Keratinocyte (primary cell): ENCODE data around the gene BLMH. TPM values are rescaled to one million over a fixed set of nuclear protein-coding genes. Genes with fewer than 3 reads are reported as not detected.

Experiments
- DNase-seq: peaks from one replicate; pipeline ENCODE4 v3.0.0-alpha.2; 2011; ENCODE audit warnings: low read depth, missing footprints, low spot score
- FAIRE-seq: peaks from 2 replicates; lab custom pipeline; 2011; peaks lifted over from hg19 to GRCh38; lab: Jason Lieb, UNC
- H2AFZ ChIP-seq: 2 replicates; pipeline ENCODE4 v1.6.0; 2012; ENCODE audit warnings: low read length, control low read depth, inconsistent platforms; ENCODE audit not compliant: control insufficient read depth
- H3K27ac ChIP-seq: 2 replicates; pipeline ENCODE4 v1.5.1; 2011; ENCODE audit warnings: low read length; ENCODE audit not compliant: control insufficient read depth, insufficient read depth
- H3K27me3 ChIP-seq: 3 replicates; pipeline ENCODE4 v1.6.0; 2011; ENCODE audit warnings: low read length; ENCODE audit not compliant: control insufficient read depth, insufficient read depth; ENCODE audit errors: extremely low read depth
- H3K36me3 ChIP-seq, 2 experiments: 2 replicates in 1 of 2; 3 replicates in 1 of 2; pipeline ENCODE4 v1.5.1; 2011; ENCODE audit warnings: low read length in 2 of 2, mild to moderate bottlenecking in 1 of 2; ENCODE audit not compliant: control insufficient read depth in 2 of 2, insufficient read depth in 2 of 2; ENCODE audit errors: extremely low read depth in 1 of 2
- H3K4me1 ChIP-seq: 3 replicates; pipeline ENCODE4 v1.5.1; 2011; ENCODE audit warnings: low read length; ENCODE audit not compliant: control insufficient read depth, insufficient read depth; ENCODE audit errors: extremely low read depth
- H3K4me2 ChIP-seq: 3 replicates; pipeline ENCODE4 v1.6.0; 2011; ENCODE audit warnings: low read depth, low read length; ENCODE audit not compliant: control insufficient read depth, insufficient read depth; ENCODE audit errors: extremely low read depth
- H3K4me3 ChIP-seq, 3 experiments: fragments of 200-600 bp in 1 of 3; sonication (generic) in 1 of 3; 2 replicates in 2 of 3; 3 replicates in 1 of 3; pipeline ENCODE4 v1.5.1; 2011 to 2016; ENCODE audit warnings: low read length in 3 of 3, mild to moderate bottlenecking in 3 of 3, control low read depth in 2 of 3, inconsistent platforms in 1 of 3, low read depth in 1 of 3, mixed read lengths in 1 of 3, mixed run types in 1 of 3, moderate library complexity in 1 of 3; ENCODE audit not compliant: control insufficient read depth in 2 of 3, insufficient read depth in 2 of 3; ENCODE audit errors: extremely low read depth in 1 of 3
- H3K79me2 ChIP-seq: 2 replicates; pipeline ENCODE4 v1.6.0; 2012; ENCODE audit warnings: low read length; ENCODE audit not compliant: control insufficient read depth, insufficient read depth
- H3K9ac ChIP-seq: 3 replicates; pipeline ENCODE4 v1.6.0; 2011; ENCODE audit warnings: low read length; ENCODE audit not compliant: control insufficient read depth, insufficient read depth; ENCODE audit errors: extremely low read depth
- H3K9me1 ChIP-seq: 3 replicates; pipeline ENCODE4 v1.6.0; 2011; ENCODE audit warnings: low read length; ENCODE audit not compliant: control insufficient read depth, insufficient read depth; ENCODE audit errors: extremely low read depth
- H3K9me3 ChIP-seq: 2 replicates; pipeline ENCODE4 v1.5.1; 2012; ENCODE audit warnings: low read depth, low read length; ENCODE audit not compliant: control insufficient read depth
- H4K20me1 ChIP-seq: 3 replicates; pipeline ENCODE4 v1.6.0; 2011; ENCODE audit warnings: low read length; ENCODE audit not compliant: control insufficient read depth, insufficient read depth; ENCODE audit errors: extremely low read depth
- EZH2 ChIP-seq: IDR thresholded peaks from one replicate; pipeline ENCODE4 v1.6.1; 2012; ENCODE audit warnings: inconsistent platforms, mild to moderate bottlenecking, low read length, moderate library complexity
- dilution Hi-C: fragments of 300-500 bp; cut with MboI; formaldehyde crosslinking; loops from one replicate; pipeline ENCODE4 v1.7.0; 2020; ENCODE audit warnings: low sequenced_read_pairs; ENCODE audit not compliant: extremely low pct_ligation_motif_present
- polyA plus RNA-seq, 5 experiments: library from polyadenylated mRNA; depleted of rRNA in 3 of 5; stranded (reverse) in 3 of 5; stranded (forward) in 1 of 5; unstranded in 1 of 5; fragments of >200 nt; gene quantifications; 1 replicate in 1 of 5; 2 replicates in 3 of 5; 3 replicates in 1 of 5; pipeline versions ENCODE4 v1.2.1 to v1.2.3, GENCODE V29; 2011 to 2012; ENCODE audit warnings: missing spikeins in 2 of 5, low read depth in 1 of 5, low replicate concordance in 1 of 5
- TF ChIP-seq, protein P1 (sequence below), 3 experiments: IDR thresholded peaks in 1 of 3; conservative IDR thresholded peaks in 1 of 3; optimal IDR thresholded peaks in 1 of 3; 2 replicates in 2 of 3; 3 replicates in 1 of 3; pipeline versions ENCODE3 to v1.5.1; 2011; ENCODE audit warnings: low read length in 3 of 3, mild to moderate bottlenecking in 3 of 3, moderate library complexity in 2 of 3, control low read depth in 1 of 3, inconsistent platforms in 1 of 3; ENCODE audit not compliant: insufficient read depth in 2 of 3; ENCODE audit errors: extremely low read depth in 1 of 3

The BLMH gene
- polyA plus RNA-seq, 1 donor (not counting 4 experiments of a cell fraction or from before 2014, with no cell fraction given): 4.2 TPM

DNA sequence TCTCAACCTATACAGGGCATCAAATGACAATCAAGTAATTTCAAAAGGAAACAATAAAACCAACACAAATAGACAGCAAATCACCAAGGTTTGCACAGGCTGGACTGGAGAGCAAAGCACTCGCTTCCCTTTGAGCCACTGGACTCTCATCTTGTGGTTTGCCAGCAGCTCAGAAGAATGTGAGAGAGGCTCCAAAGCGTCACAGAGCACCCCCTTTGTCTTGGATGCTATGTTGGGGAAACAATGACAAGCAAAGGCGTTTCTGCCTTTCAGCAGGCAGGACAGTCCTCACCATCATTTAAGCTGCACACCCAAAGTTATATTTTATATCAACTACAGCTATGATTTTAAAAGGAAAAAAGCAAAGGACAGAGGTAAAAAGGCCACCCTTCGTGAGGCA, 69.5 kb downstream of the BLMH start:
- Histone ChIP-seq H3K4me1 (peaks cover 24% of the 10 kb centered on the region), H3K4me2 (no peak overlapping the region), H3K9ac (no peak overlapping the region), H3K27ac (no peak overlapping the region), H4K20me1 (no peaks in the 10 kb centered on the region), H3K27me3 (peaks cover 40% of the 10 kb centered on the region), H3K79me2 (no peaks in the 10 kb centered on the region), H3K4me3 (no peak overlapping the region), H2AFZ (no peak overlapping the region), H3K36me3 (no peaks in the 10 kb centered on the region), H3K9me3 (no peaks in the 10 kb centered on the region), H3K9me1 (no peaks in the 10 kb centered on the region)
- FAIRE-seq (no peak), DNase-seq (no peak)
- TF ChIP-seq, protein P1, sequence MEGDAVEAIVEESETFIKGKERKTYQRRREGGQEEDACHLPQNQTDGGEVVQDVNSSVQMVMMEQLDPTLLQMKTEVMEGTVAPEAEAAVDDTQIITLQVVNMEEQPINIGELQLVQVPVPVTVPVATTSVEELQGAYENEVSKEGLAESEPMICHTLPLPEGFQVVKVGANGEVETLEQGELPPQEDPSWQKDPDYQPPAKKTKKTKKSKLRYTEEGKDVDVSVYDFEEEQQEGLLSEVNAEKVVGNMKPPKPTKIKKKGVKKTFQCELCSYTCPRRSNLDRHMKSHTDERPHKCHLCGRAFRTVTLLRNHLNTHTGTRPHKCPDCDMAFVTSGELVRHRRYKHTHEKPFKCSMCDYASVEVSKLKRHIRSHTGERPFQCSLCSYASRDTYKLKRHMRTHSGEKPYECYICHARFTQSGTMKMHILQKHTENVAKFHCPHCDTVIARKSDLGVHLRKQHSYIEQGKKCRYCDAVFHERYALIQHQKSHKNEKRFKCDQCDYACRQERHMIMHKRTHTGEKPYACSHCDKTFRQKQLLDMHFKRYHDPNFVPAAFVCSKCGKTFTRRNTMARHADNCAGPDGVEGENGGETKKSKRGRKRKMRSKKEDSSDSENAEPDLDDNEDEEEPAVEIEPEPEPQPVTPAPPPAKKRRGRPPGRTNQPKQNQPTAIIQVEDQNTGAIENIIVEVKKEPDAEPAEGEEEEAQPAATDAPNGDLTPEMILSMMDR (optimal IDR thresholded peaks at IDR 0.05 in 1 of 3, IDR thresholded peaks at IDR 0.05 in 1 of 3, conservative IDR thresholded peaks at IDR 0.05 in 1 of 3; ENCODE audit: extremely low read depth in 1 of 3, insufficient read depth in 2 of 3, low read length in 3 of 3): no peak
- no peak for TF ChIP-seq EZH2
- dilution Hi-C loops: no loop called here

DNA sequence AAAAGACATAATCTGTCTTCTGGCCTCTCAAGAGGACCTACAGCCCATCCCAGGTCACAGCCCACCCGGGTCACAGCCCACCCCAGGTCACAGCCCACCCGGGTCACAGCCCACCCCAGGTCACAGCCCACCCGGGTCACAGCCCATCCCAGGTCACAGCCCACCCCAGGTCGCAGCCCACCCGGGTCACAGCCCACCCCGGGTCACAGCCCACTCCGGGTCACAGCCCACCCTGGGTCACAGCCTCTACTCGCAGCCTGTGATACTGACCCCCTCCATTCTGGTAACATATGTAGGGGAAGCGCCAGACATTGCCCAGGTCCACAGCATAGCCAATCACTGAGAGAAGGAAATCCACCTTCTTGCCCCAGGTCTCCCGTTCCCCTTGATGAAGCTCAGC, 70.4 kb downstream of the BLMH start:
- no peaks in the 10 kb centered on the region for H3K36me3 ChIP-seq
- DNase-seq (no peak), FAIRE-seq (no peak)
- no peaks in the 10 kb centered on the region for H3K9me1 ChIP-seq
- no peak overlapping the region for H2AFZ ChIP-seq
- H3K9ac ChIP-seq: no peak overlapping the region
- H3K27ac ChIP-seq: no peak overlapping the region
- no peak for TF ChIP-seq EZH2
- TF ChIP-seq, protein P1 (optimal IDR thresholded peaks at IDR 0.05 in 1 of 3, IDR thresholded peaks at IDR 0.05 in 1 of 3, conservative IDR thresholded peaks at IDR 0.05 in 1 of 3; ENCODE audit: extremely low read depth in 1 of 3, insufficient read depth in 2 of 3, low read length in 3 of 3): no peak
- H3K27me3 ChIP-seq: peaks cover 40% of the 10 kb centered on the region
- no peaks in the 10 kb centered on the region for H4K20me1 ChIP-seq
- dilution Hi-C loops: no loop called here
- H3K4me1 ChIP-seq: peaks cover 18% of the 10 kb centered on the region
- H3K4me3 ChIP-seq: no peak overlapping the region
- no peaks in the 10 kb centered on the region for H3K9me3 ChIP-seq
- H3K79me2 ChIP-seq: no peaks in the 10 kb centered on the region
- no peak overlapping the region for H3K4me2 ChIP-seq
